GM19351 (cell line): ENCODE measurements around the gene PLCZ1.
"Not testable (repeated sequence)": the region's sequence is repeated elsewhere in the genome, so short reads cannot be mapped to it uniquely, and the experiment has no call there.

Source experiments
- ATAC-seq: cut with Tn5 transposase; IDR thresholded peaks from one replicate; pipeline ENCODE4 v1.9.1; 2021; ENCODE audit warnings: mild to moderate bottlenecking, moderate library complexity; ENCODE audit not compliant: unreplicated experiment

The PLCZ1 gene

GRCh38 chr12:18706798-18707197 lies 31.0 kb downstream of the PLCZ1 start:
- no peak for ATAC-seq

DNA sequence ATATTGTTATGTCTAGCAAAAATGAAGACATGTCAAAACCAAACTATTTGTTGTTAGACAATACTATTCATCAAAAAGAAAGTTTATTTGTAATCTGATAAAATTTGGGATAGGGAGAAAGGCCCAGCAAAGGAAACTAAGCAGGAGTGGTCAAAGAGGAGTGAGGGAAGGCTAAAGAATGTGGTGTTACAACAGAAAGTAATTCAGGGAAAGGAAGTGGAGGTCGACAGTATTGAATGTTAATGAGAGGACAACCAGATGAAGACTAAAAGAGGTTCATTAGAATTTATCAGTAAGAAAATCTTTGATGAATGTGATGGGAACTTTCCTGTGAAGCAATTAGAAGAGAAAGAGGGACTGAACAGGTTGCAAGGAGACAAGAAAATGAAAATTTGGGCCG lies 33.9 kb downstream of the PLCZ1 start:
- ATAC-seq, result no peak

GRCh38 chr12:18703321-18703720 lies 34.5 kb downstream of the PLCZ1 start:
- no peak for ATAC-seq

GRCh38 chr12:18700271-18700670 lies 37.5 kb downstream of the PLCZ1 start:
- ATAC-seq, result no peak

GRCh38 chr12:18696971-18697602 lies 40.7 kb downstream of the PLCZ1 start:
- no peak for ATAC-seq

DNA sequence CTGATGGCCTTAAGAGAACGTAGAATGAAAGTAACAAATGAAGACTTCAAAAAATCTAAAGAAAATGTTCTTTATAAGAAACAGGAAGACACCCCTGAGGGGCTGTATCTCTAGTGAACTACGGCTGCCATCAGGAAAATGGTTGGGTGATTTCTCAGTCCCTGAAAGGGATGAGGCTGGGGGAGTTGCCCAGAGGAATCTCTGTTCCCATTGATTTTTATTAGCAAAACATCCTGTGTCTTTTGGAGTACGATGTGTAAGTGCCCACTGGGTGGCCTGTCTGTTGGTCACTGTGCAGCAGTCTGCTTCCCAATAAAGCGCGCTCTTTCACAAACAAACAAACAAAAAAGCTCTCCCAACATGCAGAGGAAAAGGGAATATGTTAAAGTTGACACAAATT lies 43.8 kb downstream of the PLCZ1 start:
- ATAC-seq, result not testable (repeated sequence)

DNA sequence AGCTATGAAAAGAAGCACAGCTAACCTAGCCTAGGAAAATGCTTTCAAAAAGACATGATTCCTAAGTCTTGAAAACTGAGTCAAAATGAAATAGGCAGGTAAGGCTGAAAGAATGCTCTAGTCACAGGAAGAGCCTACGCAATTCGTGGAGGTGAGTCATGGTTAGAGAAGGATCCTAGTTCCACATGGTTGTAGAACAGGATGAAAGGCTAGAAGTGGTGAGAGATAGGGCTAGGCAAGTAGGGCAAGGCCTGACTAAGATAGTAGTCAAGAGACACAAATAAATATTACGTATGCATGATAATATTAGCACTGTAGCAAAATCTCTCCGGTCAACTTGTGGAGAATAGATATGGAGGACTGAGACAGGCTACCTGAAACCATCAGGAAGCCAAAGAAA lies 47.2 kb downstream of the PLCZ1 start:
- no peak for ATAC-seq

DNA sequence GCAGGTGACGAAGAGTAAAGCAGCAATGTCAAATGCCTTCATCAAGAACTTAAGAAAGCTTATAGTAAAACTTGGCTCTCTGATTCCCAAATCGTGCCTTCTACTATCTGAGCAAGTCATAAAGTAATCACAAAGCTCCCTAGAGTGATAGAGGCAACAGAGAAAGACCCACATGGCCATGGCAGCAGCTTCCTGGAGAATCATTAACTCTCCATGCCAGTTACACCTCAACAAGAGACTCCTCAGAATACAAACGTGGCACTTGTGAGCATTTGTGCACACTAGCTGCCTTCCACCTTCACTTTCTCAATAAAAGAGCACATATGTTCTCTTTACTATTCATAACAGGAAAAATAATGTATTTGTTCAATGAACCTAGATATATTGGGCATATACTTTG lies 48.0 kb downstream of the PLCZ1 start:
- ATAC-seq, result no peak

DNA sequence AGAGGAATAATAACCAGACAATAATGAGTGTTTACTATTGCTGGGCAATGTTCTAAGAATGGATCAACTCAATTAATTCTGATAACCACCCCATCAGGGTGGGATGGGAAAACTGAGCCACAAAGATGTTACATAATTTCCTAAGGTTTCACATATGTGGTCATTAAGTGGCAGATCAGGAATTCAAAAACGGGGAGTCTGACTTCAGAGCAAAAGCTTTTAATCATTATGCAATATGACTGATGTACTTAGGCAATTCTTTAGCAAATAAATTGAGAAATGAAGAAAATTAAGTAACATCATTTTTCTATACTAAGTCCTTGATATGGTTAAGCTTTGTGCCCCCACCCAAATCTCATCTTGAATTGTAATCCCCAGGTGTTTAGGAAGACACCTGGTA lies 53.4 kb downstream of the PLCZ1 start:
- no peak for ATAC-seq

DNA sequence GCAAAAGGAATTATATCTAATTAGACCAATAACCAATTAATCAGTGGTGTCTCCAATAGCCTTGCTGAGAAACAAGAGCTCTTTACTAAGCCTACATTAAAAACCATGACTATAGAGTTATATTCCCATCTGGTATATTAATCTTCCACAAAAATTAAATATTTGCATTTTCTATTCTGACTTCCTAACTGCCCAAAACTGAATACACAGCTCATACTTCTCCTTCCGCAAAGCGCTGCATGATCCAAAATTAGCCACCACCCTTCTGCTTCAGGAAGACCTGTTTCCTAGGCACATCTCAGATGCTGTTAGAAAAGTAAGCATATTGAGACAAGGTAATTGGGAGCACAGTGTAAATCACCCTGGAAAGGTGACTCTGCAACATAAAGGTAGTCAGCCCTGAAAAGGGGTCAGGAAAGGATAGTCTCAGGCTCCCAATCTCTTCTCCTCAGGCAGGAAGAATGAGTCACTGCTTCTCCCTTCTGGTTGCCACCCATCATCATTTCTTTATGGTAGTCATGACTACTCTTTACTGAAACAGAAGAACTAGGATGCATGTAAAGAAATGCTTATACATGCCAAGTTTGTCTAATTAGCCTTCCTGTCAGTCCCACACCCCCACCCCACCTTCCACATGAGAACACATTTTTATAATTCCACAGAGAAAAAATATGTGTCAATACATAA lies 54.3 kb downstream of the PLCZ1 start:
- no peak for ATAC-seq

DNA sequence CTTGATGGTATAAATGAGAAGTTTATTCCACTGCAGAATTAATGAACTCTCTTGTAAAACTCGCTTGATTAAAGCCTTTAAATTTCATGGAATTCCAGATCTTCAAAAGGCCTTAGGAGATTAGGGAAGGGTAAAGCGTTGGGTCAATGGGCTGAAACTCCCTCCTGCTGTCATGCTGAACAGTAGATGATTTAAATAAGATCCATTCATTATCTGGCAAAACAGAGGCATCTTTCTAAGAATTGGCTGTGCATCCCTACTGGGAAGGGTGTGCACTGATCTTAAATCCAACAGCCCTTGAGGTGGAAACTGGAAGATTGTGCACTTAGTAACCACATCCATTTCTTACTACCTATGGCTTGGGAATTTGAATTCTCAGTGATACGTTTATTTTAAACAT lies 56.0 kb downstream of the PLCZ1 start:
- ATAC-seq, result no peak

DNA sequence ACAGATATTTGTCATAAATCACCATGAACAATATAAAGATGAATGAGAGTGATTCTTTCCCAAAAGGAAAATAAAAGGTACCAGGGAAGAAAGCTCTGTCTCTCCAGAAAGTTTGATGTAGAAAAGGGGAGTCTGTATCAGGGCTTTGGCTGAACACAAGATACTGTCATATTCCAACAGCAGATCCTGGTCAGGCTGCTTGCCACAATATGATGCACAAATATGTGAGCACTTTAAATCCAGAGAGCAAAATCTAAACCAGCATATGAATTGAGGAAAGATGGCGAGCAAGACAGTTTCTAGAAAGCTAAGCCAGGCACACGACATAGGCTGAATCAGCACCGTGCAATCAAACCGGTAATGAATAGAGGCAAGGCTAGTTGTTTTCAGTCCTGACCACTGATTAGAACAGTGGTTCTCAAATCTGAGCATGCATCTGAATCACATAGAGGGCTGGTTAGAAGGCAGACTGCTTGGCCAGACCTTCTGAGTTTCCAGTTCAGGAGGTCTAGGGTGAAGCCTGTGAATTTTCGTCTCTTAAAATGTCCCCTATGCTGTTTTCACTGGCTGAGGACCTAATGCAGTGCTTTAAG lies 60.7 kb downstream of the PLCZ1 start:
- ATAC-seq, result no peak

DNA sequence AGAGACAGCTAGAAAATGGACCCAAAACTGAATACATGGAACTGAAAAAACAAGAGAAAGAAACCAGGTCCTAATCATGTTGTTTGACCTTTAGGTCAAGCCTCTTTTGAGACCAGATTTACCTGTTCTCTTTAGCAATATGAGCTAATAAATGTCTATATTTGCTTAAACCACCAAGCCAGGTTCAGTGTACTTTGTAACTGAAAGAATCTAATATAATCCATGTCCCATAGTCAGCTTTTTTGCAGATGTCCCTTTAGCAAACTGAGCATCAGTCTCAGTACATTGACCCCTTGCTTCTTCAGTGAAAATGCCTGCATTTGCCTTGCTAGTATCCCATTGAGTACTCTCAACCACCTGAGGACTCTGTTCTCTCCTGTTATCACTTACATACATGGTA lies 61.7 kb downstream of the PLCZ1 start:
- ATAC-seq, result no peak

- ATAC-seq, result no peak
Observed at GRCh38 chr12:18658829-18659228, 79.0 kb downstream of the PLCZ1 start.

- no peak for ATAC-seq
Observed at GRCh38 chr12:18658179-18658578, 79.6 kb downstream of the PLCZ1 start.

DNA sequence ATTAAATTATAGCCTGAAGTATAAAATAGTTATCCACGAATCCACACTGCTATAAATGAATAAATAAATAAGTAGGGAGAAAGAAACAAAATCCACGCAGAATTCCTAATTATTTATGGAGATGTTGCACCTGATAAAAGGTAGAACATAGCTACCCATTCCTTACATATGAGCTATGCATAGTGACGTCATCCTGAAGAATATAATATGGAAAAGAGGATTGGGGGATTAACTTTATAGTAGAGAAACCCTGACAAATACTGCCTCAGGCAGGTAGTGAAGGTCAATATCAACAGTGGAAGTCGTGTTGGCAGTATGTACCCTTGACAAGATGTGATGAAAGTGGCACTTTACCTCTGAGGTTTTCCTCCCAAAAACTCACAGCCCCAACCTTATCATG lies 82.5 kb downstream of the PLCZ1 start:
- ATAC-seq, result no peak

GRCh38 chr12:18653465-18653864 lies 84.3 kb downstream of the PLCZ1 start:
- ATAC-seq, result no peak

DNA sequence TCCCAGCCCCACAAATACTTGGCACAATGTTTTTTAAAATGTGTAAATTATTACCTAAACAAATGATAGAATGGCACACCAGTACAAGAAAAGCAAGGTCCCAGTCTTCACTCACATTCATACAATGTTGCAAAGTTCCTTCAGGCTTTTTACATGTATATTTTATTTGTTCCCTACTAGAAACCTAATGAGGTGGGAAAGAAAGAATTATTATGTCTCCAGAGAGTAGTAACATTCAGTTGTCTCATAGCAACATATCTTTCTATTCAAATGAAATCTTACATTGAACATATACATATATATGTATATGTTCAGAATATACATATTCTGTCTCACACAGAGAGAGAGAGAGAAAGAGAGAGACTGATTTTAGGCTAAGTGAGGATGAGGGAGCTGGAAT lies 85.2 kb downstream of the PLCZ1 start:
- ATAC-seq, result no peak

DNA sequence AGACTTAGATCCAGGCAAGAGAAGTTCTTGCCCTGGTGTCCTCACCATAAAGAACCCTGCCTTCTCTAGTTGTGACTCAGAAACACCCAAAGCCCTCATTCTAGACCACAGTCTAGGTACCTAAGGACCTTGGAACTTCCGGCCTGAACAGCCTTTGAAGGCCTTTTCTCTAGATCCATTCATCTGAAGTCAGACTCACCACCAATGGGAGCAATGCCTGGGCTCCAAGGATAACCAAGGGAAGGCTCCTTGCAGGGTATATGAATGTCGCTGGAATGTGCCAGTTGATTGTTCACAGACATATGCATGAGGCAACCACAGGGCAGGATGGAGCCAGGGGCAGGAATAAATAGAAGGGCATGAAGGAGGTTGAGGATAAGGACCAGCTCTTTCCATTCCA lies 86.3 kb downstream of the PLCZ1 start:
- ATAC-seq, result no peak

DNA sequence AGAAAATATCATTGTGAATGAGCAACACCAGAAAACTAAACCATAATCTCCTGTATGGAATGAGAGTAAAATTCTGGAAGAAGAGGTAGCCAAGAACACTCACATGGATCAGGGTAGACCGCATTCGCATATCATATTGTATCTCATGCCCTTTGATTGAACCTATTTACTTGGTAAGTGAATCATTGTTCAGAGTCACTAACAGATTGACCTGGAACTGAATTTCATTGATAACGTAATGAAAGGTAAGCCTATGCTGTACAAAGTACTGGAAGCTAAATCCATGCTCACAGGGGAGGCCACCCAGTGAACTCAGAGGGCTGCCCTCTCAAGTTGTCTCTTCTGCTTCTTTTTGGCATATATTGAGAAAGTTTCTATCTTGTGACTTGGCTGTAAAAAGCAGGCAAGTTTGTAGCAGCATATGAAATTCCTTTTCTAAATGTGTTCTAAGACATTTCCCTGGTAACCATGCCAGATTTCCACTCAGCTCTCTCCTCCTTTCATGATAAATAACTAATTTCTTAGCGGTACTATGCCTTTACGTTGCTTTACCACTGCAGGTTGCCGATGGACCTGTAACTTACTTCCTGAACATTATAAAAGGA lies 91.4 kb downstream of the PLCZ1 start:
- ATAC-seq, result no peak

DNA sequence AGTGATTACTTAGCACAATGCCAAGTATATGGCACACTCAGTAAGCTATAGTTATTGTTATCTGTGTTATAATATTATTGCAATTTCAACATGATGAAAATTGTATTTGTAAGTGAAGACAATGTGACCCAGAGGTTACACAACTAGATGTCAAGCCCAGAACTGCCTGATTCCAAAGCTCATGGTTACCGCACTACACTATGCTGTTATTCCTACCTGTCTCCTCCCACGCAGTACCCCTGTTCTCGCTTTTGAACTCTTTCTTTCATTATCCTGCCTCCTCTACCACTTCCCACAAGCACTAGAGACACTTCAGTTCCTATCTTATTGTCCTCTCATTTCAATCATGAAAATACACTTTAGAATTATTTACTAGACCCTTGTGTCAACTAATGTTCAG lies 93.2 kb downstream of the PLCZ1 start:
- no peak for ATAC-seq

DNA sequence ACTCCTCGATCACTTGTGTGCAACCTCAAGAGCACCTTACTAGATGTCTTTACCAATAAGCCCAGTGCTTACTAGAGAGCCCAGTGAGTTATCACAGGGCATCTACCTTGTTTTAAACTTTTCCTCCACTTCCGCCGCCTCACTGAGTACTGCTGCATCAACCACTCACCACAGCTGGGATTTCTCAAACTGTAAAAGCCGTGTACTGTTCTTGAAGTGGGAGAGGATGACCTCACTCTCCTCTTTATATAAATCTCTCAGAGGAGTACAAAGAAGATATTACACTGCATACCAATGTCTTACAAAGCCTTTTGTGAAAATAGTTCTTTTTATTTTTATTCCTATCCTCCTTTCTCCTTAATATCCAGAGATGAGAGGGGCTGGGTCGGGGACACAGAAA lies 94.1 kb downstream of the PLCZ1 start:
- no peak for ATAC-seq
